Ramos (cell line): Measurements from ENCODE around the gene SPINT3.
"Not testable (repeated sequence)": the region's sequence is repeated elsewhere in the genome, so short reads cannot be mapped to it uniquely, and the experiment has no call there.

Experiments used
- in situ Hi-C: fragments of 300-500 bp; cut with MboI; formaldehyde crosslinking; loops from one replicate; pipeline ENCODE4 v1.14.3; 2022; ENCODE audit warnings: low sequenced_read_pairs; ENCODE audit not compliant: unreplicated experiment

Gene SPINT3

DNA sequence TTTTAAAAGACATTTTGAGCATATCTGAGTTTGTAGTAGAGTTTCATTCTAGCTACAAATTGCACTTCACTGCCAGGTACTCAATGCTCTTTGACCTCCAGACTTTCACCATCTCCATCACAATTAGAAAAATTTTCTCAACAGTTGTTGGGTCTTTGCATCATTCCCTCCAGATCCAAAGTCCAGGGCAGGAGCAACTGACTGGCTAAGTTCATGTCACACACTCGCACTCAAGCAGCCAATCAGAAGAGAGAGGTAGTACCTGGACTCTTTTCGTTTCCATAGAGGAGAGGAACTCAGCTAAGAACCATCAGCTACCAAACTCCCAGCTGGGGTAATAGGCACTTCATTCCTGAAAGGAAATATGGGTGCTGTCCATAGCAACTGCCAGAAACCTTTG, 9.0 kb downstream of the SPINT3 start:
- in situ Hi-C loops, result no loop called here

DNA sequence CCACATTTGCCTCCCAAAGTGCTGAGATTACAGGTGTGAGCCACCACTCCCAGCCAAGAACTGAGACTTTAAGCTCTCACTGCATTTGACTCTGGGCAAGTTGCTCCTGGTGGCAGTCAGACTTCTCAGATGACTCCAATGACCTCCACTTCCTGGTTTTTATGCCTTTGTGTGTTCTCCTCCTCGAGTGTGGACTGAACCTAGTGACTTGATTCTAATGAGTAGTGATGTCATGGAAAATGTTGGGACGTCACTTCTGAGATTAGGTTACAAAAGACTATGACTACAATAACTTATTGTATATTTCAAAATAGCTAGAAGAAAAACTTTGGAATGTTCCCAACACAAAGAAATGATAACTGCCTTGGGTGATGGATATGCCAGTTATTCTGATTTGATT, 12.0 kb downstream of the SPINT3 start:
- in situ Hi-C loops, result no loop called here

GRCh38 chr20:45502561-45502960, 12.9 kb downstream of the SPINT3 start:
- in situ Hi-C loops, result no loop called here

- in situ Hi-C loops, result no loop called here
Observed at GRCh38 chr20:45501600-45501999, 13.8 kb downstream of the SPINT3 start.

DNA sequence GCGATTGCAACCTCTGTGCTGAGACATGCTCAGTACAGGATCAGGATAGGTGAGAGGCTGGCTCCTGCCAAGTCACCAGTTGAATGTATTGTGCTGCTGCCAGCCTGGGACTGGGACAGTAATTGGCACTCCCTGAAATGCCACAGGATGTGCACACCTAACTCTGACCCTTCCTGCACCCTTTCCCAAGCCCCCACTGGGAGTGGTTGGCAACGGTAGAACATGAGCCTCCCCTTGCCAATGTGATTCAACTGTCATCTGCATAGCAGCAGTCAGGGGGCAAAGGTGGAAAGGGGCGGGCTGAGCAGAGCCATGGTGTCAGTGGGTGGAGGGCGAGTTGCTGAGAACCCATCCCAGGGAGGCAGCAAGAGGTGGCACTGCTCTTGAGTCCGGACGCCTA, 15.4 kb downstream of the SPINT3 start:
- in situ Hi-C loops, result no loop called here

GRCh38 chr20:45497971-45498494, 17.4 kb downstream of the SPINT3 start:
- in situ Hi-C loops, result no loop called here

- in situ Hi-C loops, result no loop called here
Observed at GRCh38 chr20:45496166-45496565, 19.3 kb downstream of the SPINT3 start.

DNA sequence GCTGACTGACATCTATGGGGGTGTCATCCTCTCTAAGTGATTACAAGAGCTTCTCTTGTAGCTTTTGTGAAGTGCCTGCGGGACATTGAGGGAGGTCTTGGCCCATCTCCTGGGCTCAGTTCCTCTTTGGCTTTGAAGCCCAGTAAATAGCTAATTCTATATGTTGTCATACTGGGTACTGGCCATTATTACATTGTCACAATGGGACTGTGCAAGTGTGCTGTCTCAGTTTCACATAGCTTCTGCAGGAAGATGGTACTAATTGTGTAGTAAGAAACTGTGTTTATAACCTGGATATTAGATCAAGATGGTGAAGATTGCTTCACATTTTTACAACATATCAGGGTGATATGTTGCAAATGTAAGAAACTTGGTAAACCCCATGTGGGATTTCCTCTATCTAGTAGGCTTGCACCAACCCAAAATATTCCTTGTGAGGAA, 19.9 kb downstream of the SPINT3 start:
- in situ Hi-C loops, result no loop called here

- in situ Hi-C loops, result no loop called here
Observed at GRCh38 chr20:45489083-45489531, 26.3 kb downstream of the SPINT3 start.

- in situ Hi-C loops, result no loop called here
Observed at GRCh38 chr20:45487231-45487635, 28.2 kb downstream of the SPINT3 start.

GRCh38 chr20:45485388-45485787, 30.0 kb downstream of the SPINT3 start:
- in situ Hi-C loops, result no loop called here

DNA sequence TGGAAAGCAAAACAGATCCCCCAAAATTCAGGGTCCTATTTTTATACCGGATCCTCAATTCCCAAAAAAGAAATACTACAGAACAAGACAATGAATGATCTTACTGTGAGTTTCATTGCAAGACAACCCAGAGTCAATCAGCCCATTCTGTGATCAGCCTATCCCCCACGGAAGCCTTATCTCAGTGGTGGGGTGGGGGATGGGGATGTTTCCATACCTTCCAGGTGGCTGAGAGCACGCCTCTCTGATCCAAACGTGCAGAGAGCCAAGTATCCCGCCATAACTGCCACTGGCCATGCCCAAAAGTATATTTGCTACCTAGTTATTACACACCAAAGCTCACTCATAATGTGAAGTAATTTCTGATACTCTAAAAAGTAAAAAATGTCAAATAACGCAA, 30.7 kb downstream of the SPINT3 start:
- in situ Hi-C loops, result no loop called here

GRCh38 chr20:45479822-45480221, 35.6 kb downstream of the SPINT3 start:
- in situ Hi-C loops, result no loop called here

DNA sequence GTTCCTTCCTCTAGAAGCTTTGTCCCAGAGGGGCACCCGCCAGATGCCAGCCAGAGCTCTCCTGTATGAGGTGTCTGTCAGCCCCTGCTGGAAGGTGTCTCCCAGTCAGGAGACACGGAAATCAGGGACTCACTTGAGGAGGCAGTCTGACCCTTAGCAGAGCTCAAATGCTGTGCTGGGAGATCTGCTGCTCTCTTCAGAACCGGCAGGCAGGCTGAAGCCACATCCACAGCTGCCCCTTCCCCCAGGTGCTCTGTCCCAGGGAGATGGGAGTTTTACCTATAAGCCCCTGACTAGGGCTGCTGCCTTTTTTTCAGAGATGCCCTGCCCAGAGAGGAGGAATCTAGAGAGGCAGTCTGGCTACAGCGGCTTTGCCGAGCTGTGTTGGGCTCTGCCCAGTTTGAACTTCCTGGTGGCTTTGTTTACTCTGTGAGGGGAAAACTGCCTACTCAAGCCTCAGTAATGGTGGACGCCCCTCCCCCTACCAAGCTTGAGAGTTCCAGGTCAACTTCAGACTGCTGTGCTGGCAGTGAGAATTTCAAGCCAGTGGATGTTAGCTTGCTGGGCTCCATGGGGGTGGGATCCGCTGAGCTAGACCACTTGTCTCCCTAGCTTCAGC, 37.8 kb downstream of the SPINT3 start:
- in situ Hi-C loops, result not testable (repeated sequence)

GRCh38 chr20:45472286-45472685, 43.1 kb downstream of the SPINT3 start:
- in situ Hi-C loops, result loop anchor here (25.0 kb wide), 1 partner anchor 290 kb away; no protein-coding TSS in a partner anchor

DNA sequence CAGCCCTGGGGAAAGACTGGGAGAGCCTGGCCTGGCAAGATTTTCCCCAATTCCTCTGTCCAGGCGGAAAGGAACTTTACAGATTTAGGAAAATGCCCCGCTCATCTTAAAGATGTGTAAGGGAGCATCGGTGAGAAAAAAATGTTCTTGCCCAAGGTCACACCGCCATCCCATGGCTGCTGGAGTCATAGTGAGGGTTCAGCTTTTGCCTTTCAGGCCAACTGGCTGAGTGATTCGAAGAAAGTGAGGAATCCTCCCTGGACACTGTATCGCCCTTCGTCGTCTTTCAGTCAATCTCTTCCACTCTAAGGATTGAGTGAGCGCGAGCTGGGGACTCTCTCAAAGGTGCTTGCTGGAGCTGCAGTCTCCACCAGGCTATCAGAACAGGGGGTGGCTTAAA, 44.5 kb downstream of the SPINT3 start:
- in situ Hi-C loops, result loop anchor here (25.0 kb wide), 1 partner anchor 291 kb away; no protein-coding TSS in a partner anchor

- in situ Hi-C loops, result loop anchor here (25.0 kb wide), 1 partner anchor 292 kb away; no protein-coding TSS in a partner anchor
Observed at GRCh38 chr20:45470262-45470931, 45.0 kb downstream of the SPINT3 start.

DNA sequence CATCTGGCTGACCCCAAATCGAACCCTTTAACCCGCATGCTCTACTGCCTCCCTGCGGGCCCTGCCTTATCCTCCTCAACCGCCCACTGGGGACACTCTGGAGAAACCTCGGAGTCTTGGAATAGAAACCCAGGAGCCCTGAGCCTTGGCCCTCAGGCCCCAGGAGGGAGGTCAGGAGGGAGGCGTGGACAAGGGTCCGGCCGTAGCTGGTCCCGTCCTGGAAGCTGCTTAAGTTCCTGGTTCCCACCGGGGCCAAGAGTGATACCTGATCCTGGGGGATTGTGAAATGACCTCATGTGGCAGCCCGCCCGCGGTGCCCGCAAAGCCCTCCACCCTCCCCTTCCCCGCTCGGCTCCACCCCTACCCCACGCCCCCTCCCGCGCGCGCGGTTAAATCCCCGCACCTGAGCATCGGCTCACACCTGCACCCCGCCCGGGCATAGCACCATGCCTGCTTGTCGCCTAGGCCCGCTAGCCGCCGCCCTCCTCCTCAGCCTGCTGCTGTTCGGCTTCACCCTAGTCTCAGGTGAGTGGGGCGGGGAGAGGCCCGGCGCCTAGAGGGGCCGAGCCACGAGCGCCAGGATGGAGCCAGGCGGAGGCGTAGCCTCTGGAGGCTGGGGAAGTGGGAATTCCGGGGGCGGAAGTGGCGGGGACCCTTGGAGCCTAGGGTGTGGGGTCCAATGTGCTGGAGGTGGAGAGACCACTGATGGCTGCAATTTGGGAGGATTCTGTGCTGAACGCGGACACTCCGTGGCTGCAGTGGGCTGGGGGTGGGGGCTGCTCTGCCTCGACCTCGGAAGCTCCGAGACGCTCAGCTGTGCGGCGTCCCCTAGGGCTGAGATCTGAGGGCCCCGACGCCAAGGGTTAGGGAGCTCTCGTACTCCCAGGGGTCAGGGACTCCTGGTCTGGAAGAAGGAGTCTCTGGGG, 45.8 kb downstream of the SPINT3 start, which contains the start of gene WFDC2:
WFDC2 (plus strand) TSS at position 418 of the 926 bp plus-strand sequence; CDS start at position 447, 29 bp downstream.
- in situ Hi-C loops, result loop anchor here (25.0 kb wide), 1 partner anchor 293 kb away; no protein-coding TSS in a partner anchor

GRCh38 chr20:45467861-45468260, 47.6 kb downstream of the SPINT3 start:
- in situ Hi-C loops, result loop anchor here (25.0 kb wide), 1 partner anchor 294 kb away; no protein-coding TSS in a partner anchor

- in situ Hi-C loops, result loop anchor here (25.0 kb wide), 1 partner anchor 295 kb away; no protein-coding TSS in a partner anchor
Observed at GRCh38 chr20:45467172-45467571, 48.2 kb downstream of the SPINT3 start.
